Suppressor macrophage treated with lipopolysaccharide for 4 hours (primary cell): ENCODE results near the gene SGF29.
"Not testable (repeated sequence)": the region's sequence is repeated elsewhere in the genome, so short reads cannot be mapped to it uniquely, and the experiment has no call there.

ENCODE experiments used
- DNase-seq: peaks from one replicate; pipeline ENCODE4 v3.0.0-alpha.2; 2020

Gene SGF29

DNA sequence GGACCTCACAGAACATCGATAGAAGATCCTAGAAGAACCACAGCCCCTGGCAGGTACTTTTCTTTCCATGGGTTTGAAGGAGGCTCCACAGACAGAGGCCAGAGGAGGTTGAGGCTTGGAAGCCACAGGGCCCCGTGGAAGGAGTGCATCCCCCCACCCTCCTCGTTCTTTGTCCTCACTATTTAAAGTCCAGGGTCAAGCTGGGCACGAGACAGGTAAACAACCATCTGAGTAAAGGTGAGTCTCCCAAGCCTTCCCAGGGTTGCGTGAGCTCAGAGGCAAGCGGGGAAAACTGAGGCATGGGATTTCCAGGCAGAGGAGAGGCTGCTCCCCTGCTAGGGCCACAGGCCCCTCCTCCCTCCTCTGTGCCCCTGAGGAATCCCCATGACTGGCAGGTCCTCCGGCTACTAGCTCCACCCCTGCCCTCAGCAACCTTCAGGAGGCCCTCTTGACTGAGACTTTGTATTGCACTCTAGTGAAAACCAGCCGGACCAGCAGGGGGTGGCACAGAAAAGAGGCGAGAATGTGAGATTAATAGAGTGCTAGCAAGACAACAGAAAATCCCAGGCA is 44.1 kb downstream of the SGF29 start:
- peak; percentile 26 for DNase-seq

DNA sequence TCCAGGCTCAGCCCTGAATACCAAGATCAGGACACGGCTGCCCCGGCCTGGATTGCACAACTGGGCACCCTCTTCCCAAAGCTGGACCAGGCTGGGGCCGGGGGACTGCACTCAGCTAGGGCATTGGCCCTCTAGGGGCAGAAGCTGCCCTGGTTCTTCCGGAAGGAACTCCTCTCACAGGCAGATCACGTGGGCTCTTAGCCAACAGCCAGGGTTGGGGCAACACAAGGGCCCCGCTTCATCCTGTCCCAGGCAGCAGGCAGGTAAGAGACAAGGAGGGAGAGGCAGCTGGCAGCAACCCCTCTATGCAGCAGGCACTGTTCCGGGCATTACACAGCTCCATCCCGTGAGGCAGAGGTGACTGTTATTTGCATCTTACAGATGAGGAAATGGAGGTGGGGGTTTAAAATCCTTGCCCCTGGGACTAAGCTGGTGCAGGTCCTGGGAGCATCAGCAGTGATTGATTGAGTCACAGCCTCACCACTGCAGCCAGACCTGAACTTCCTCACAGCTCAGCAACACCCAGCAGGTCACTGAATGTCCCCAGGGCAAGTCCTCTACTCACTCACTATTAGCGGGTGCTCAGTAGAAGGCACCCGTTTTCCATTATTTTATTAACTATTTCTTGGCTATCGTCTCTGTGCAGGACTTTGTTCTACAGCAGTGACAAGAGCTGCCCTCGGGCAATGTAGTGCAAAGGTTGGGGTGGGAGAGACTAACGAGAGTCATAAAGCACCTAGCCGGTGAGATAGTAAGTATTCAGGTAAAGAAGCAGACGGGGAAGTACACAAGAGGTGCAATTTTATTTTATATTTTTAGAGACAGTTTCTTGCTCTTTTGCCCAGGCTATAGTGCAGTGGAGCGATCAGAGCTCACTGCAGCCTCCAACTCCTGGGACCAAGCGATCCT is 45.9 kb downstream of the SGF29 start:
- not testable (repeated sequence) for DNase-seq

DNA sequence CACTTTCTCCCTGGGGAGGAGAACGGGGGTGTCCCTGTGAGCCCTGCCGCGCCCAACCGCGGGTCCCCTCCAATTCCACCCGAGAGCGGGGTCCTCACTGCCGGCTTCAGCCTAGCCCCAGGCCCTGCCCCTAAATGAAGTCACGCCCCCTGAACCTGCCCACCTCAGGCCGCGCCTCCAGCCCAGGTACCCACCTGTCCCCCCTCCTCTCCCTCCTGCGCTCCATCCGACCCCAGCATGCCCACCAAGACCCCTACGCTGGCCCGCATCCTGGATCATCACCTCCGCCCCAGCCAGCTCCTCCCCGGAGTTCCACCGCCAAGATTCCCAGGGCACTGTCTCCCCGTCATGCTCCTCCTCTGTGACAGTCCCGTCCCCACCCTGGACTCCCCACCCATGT is 47.2 kb downstream of the SGF29 start:
- not testable (repeated sequence) for DNase-seq

DNA sequence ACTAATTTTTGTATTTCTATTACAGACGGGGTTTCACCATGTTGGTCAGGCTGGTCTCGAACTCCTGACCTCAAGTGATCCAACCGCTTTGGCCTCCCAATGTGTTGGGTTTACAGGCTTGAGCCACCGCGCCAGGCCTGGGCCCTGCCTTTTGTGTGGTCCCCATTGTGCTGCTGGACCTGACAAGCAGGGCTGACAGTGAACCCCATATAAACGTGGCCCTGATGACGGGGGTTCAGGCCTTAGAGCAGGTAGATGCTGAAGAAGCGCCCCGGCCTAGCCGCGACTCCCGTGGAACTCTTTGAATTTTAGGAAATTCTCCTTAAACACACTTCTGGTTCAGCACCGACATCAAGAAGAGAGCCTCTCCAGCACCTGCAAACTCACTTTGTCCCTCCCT is 47.9 kb downstream of the SGF29 start:
- DNase-seq: not testable (repeated sequence)

DNA sequence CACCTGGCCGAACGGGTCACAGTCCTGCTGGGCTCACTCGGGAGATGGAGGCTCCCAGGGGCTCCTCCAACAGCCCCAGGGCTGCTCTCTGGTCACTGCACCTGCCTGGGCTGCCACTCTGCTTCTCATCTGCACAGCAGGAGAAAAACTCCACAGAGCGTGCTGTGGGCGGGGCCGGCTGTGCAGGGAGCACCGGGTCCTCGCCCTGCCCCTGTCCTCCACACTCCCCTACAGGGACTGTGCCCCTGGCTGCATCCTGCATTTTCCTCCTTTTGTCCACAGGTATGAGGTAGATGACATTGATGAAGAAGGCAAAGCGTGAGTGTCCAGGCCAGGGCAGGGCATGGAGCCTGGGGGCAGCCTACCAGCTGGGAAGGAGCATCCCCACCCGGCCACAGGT is 48.3 kb downstream of the SGF29 start:
- DNase-seq: not testable (repeated sequence)

DNA sequence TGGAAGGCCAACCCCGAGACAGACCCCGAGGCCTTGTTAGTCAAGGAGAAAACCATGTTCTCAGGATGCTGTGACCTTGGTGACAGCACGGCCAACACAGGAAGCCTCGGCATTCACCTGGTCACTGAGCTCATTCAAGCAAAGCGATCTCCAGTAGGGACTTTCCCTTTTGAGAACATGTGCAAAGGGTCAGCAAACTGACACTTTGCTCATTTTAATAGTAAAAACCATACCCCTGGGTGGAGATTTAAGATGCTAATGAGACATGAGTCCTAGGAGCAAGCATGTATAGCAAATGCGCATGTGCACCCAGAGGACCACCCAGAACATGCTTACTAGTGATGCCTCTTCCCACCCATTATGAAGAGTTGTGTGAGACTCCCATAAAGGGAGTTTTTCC is 48.8 kb downstream of the SGF29 start:
- no peak for DNase-seq

DNA sequence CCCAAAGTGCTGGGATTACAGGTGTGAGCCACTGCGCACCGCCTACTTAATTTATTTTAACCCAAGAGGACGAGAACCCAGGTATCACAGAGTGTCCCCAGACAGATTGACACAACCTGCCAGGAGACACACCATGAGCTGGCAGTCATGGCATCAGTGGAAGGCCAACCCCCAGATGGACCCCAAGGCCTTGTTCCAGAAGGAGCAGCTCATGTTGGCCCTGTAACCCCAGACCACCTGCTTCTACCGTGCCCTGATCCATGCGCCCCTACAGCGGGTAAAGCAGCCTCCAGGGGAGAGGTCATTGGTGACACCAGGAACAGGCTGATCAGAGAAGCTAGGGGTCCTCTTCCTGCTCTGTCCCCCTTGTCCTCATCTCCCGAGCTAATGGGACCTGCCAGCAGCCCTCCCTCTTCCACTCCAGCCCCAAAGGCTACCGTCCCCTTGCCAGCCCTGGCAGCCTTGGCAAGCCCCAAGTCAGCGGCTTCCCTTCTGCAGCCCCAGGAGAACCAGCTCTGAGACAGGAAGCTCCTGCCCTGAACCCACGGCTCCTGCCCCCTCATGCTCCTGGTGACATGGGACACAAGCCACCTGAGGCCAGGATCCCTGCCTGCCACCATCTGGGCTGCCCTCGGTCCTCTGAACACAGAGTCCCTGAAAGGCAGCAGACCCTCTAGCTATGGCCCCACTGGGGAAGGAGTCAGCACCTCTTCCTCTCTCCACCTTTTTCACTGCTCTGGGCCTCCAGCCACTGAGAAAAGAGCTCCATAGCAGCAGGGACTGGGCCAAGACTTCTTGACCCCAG is 49.9 kb downstream of the SGF29 start:
- no peak for DNase-seq

DNA sequence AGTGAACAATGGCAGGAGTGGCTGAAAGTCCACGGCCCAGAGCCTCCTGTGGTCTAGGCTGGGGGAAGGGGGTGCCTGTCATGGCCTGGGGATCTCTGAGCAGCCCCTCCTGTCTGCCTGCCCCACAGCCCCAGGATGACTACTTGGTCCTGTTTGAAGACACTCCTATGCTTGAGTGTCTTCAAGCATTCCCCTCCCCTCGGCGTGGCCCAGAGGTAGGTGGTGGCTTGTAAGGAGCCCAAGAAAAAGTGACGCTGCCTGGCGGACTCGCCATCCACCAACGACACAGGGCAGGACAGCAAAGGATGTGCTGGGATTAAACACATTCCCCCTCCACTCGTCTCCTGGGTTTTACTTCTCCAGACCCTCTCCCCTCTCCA is 50.5 kb downstream of the SGF29 start:
- DNase-seq: no peak

DNA sequence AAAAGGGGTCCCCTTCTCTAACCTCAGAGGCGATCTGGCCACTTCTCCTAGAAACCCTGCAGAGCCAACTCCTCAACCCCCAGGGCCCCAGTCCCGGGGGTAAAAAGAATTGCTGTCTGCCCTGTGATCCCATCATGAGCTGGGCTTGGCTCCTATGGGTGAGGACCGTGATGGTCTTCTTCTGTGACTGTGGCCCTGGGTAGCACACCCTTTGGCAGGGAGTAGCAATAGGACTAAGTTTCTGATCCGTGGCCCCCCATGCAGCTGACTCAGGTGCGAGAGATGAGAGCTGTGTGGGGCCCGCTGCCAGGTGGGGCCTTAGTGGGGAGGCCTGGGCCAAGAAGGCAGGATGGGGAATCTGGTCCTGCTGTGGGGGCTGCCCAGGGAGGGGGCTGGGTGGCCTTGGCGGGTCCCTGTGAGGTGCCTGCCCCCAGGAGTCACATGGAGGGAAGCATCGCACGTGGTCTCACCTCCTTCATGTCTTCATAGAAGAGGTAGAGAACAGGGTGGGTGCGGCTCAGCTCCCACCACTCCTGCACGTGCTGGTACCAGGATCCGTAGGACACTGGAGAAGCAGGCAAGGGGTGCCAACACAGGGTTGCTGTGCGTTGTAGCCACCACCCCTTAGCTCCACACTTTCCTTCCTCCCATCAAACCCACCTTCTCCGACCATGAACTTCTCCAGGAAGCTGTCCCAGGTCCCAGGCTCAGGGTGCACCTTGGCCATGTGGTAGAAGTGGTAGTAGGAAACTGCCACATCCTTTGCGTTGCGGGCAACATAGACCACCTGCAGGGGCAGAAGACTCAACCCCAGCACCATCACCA is 52.8 kb downstream of the SGF29 start:
- no peak for DNase-seq

DNA sequence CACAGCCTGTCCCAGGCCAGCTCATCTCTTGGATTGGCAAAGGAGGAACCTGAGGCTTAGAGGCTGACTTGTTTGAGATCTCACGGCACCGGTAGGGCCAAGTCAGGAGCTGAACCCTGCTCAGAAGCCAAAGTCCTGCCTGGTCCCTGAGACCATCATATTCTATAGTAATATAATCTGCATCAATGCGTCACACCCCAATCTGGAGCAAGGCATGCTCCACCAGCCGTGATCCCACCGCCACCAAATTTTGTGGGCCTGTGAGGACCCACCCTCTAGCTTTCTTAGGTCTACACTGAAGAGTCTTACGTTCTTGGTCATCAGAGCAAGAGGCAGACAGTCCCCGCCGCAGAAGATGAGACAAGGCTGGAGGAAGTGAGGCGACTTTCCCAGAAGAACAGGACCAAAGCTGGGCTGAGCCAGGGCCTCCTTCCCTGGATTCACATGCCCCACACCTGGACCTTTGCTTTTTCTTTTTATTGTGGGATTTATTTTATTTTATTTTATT is 53.5 kb downstream of the SGF29 start:
- DNase-seq: no peak

DNA sequence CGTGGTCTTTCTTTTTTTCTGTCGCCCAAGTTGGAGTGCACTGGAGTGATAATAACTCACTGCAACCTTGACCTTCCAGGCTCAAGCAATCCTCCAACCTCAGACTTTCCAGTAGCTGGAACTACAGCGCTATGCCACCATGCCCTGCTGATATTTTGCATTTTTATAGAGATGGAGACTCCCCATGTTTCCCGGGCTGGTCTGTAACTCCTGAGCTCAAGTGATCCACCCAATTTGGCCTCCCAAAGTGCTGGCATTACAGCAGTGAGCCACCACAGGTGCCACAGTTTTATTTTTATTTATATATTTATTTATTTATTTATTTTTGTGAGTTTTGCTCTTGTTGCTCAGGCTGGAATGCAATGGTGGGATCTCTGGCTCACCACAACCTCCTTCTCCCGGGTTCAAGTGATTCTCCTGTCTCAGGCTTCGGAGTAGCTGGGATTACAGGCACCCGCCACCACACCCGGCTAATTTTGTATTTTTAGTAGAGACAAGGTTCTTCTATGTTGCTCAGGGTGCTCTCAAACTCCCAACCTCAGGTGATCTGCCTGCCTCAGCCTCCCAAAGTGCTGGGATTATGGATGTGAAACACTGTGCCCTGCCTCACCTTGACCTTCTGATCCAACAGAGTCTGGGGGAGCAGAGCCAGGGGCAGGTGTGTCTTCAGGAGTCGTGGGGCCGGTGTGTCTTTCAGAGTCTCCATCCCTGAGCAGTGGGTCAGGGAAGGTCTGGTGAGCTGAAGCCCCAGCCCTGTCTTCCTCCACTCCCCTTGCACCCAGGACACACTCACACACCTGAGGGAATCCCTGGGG is 54.2 kb downstream of the SGF29 start:
- DNase-seq: not testable (repeated sequence)

DNA sequence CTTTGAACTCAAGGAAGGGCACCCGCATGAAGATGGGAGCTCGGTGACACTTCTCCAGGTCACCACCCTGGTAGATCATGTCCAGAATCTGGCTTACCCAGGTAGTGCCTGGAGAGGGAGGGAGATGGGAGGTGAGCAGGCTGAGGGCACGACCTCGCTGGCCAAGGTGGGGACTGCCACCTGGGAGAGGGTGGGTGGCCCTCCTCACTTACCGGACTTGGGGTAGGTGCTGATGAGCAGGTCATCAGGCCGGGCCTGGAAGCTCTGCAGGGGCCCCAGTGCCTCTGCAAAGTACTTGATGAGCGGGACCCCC is 54.7 kb downstream of the SGF29 start:
- not testable (repeated sequence) for DNase-seq

DNA sequence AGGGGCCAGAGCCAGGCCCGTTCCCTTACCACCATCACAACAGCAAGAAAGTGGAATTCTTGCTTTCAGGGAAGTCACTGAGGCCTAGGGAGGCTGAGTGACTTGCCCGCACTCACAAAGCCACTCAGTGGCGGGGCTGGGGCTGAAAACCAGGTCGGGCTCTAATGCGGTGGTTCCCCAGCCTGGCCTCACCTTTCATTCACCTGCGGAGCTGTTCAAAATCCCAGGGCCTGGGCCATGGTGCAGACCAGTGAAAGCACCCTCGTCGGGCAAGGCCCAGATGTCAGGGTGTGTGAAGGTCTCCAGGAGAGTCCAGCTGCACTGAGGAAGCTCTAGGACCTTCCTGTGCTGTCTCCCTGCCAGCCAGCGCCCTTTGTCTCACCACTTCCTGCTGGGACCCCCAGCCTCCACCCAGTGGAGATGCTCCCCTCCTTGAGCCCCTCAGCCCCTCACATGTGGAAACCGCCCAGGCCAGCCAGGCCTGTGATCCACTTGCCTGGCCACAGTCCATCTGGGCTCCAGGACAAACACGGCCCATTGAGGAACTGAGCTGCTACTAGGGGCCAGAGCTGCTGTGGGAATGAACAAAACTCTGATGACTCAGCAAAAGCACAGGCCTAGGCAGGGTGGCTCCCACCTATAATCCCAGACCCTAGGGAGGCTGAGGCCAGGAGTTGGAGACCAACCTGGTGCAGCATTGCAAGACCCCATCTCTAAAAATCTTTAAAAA is 55.3 kb downstream of the SGF29 start:
- DNase-seq: peak; percentile 51

DNA sequence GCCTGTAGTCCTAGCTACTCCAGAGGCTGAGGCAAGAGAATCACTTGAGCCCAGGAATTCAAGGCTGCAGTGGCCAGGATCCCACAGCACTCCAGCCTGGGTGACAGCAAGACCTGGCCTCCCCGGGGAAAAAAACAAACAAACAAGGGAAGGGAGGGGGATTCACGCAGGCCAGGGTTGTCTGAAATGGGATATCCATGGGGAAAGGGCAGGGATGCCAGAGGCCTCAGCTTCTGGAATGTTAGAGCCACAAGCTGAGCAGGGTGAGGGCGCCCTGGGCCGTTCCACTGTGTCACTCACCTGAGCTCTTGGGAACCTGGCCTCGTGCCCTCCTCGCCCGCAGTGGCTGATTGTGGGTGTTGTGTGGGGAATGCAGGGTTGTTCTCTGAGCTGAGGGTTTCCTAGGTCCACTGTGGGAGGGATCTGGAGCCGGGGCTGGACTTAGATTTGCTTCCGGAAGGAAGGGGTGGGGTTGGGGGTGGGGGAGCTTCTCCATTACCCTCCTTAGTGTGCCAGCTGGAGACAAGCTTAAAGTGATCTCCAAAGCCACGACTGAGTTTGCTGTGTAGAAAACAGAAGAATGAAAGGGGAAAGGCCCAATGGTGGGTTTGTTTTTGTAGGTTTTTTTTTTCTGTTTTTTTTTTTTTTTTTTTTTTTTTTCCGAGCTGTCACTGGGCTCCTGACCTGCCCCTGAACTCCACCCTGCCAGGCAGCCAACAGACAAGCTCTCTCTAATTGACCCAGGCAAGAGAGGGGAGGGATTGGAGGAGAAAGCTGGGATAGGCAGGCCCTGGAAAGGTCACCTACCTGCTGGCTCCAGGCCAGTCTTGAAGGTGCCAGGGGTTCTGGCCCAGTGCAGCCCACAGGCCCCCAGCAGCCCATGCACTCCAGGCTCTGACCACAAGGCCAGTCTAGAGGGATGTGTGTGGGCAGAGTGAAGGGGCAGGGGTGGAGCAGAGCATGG is 56.2 kb downstream of the SGF29 start, which contains the start of gene SULT1A1:
Gene SULT1A1, minus strand, starts transcription at position 414 of the 964 bp plus-strand sequence. CDS start 1,189 bp downstream, outside the sequence.
- DNase-seq: peak; percentile 72

DNA sequence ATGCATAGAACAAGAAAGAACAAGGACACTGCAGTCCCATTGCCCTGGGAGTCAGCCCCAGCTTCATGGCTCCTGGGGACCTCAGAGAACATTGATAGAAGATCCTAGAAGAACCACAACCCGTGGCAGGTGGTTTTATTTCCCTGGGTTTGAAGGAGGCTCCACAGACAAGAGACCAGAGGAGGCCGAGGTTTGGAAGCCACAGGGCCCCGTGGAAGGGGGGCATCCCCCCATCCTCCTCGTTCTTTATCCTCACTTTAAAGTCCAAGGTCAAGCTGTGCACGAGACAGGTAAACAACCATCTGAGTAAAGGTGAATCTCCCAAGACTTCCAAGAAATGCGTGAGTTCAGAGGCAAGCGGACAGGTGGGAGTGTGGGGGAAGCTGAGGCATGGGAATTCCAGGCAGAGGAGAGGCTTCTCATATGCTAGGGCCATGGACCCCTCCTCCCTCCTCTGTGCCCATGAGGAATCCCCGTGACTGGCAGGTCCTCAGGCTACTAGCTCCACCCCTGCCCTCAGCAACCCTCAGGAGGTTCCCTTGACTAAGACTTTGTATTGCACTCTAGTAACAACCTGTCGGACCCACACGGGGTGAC is 57.0 kb downstream of the SGF29 start:
- DNase-seq: no peak

DNA sequence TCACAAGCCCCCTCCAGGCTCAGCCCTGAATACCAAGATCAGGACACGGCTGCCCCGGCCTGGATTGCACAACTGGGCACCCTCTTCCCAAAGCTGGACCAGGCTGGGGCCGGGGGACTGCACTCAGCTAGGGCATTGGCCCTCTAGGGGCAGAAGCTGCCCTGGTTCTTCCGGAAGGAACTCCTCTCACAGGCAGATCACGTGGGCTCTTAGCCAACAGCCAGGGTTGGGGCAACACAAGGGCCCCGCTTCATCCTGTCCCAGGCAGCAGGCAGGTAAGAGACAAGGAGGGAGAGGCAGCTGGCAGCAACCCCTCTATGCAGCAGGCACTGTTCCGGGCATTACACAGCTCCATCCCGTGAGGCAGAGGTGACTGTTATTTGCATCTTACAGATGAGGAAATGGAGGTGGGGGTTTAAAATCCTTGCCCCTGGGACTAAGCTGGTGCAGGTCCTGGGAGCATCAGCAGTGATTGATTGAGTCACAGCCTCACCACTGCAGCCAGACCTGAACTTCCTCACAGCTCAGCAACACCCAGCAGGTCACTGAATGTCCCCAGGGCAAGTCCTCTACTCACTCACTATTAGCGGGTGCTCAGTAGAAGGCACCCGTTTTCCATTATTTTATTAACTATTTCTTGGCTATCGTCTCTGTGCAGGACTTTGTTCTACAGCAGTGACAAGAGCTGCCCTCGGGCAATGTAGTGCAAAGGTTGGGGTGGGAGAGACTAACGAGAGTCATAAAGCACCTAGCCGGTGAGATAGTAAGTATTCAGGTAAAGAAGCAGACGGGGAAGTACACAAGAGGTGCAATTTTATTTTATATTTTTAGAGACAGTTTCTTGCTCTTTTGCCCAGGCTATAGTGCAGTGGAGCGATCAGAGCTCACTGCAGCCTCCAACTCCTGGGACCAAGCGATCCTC is 58.9 kb downstream of the SGF29 start:
- DNase-seq: not testable (repeated sequence)

DNA sequence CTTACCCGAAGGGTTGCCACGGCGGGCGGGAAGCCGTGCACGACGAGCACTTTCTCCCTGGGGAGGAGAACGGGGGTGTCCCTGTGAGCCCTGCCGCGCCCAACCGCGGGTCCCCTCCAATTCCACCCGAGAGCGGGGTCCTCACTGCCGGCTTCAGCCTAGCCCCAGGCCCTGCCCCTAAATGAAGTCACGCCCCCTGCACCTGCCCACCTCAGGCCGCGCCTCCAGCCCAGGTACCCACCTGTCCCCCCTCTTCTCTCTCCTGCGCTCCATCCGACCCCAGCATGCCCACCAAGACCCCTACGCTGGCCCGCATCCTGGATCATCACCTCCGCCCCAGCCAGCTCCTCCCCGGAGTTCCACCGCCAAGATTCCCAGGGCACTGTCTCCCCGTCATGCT is 60.2 kb downstream of the SGF29 start:
- DNase-seq: not testable (repeated sequence)

DNA sequence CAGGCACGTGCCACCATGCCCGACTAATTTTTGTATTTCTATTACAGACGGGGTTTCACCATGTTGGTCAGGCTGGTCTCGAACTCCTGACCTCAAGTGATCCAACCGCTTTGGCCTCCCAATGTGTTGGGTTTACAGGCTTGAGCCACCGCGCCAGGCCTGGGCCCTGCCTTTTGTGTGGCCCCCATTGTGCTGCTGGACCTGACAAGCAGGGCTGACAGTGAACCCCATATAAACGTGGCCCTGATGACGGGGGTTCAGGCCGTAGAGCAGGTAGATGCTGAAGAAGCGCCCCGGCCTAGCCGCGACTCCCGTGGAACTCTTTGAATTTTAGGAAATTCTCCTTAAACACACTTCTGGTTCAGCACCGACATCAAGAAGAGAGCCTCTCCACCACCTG is 60.8 kb downstream of the SGF29 start:
- not testable (repeated sequence) for DNase-seq
